Tibial nerve (tissue), 4 donors: ENCODE results near the gene PEX13.

ENCODE experiments used
- EP300 ChIP-seq, 2 donors: sonication (generic); formaldehyde crosslinking; IDR thresholded peaks; one replicate each; pipeline ENCODE4 v1.6.1; 2017; ENCODE audit warnings: antibody characterized with exemption in 2 of 2, mild to moderate bottlenecking in 1 of 2
- POLR2A ChIP-seq, 2 donors: fragments of 450-650 bp; IDR thresholded peaks; one replicate each; pipeline ENCODE4 v1.6.1; 2017; ENCODE audit warnings: antibody characterized with exemption in 2 of 2, mild to moderate bottlenecking in 2 of 2, moderate library complexity in 2 of 2
- TF ChIP-seq, protein P1 (sequence below), 5 experiments: fragments of 200-600 bp in 3 of 5; fragments of 450-650 bp in 2 of 5; sonication (generic) in 3 of 5; IDR thresholded peaks; one replicate each; pipeline ENCODE4 v1.5.1; 2016 to 2019; ENCODE audit warnings: antibody characterized with exemption in 5 of 5, mild to moderate bottlenecking in 3 of 5, moderate library complexity in 2 of 5

- TF ChIP-seq POLR2A (IDR thresholded peaks at IDR 0.05) (no peak), EP300 (IDR thresholded peaks at IDR 0.05) (no peak)
- TF ChIP-seq, protein P1, sequence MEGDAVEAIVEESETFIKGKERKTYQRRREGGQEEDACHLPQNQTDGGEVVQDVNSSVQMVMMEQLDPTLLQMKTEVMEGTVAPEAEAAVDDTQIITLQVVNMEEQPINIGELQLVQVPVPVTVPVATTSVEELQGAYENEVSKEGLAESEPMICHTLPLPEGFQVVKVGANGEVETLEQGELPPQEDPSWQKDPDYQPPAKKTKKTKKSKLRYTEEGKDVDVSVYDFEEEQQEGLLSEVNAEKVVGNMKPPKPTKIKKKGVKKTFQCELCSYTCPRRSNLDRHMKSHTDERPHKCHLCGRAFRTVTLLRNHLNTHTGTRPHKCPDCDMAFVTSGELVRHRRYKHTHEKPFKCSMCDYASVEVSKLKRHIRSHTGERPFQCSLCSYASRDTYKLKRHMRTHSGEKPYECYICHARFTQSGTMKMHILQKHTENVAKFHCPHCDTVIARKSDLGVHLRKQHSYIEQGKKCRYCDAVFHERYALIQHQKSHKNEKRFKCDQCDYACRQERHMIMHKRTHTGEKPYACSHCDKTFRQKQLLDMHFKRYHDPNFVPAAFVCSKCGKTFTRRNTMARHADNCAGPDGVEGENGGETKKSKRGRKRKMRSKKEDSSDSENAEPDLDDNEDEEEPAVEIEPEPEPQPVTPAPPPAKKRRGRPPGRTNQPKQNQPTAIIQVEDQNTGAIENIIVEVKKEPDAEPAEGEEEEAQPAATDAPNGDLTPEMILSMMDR (IDR thresholded peaks at IDR 0.05), result no peak
These were observed 817 bp downstream of the PEX13 start for GRCh38 chr2:61018318-61018755.
